Muscle of leg (tissue), 11 donors: ENCODE measurements around the gene FKRP. TPM values are rescaled to one million over a fixed set of nuclear protein-coding genes. Genes with fewer than 3 reads are reported as not detected.
"Not testable (repeated sequence)": the region's sequence is repeated elsewhere in the genome, so short reads cannot be mapped to it uniquely, and the experiment has no call there.

ENCODE experiments used
- DNase-seq: peaks from one replicate; pipeline ENCODE4 v3.0.0; 2013
- H3K27ac ChIP-seq: one replicate; pipeline ENCODE4 v1.5.1; 2013; ENCODE audit warnings: mild to moderate bottlenecking, low read length, control low read depth
- H3K27me3 ChIP-seq: one replicate; pipeline ENCODE4 v1.6.1; 2013; ENCODE audit warnings: low read length; ENCODE audit not compliant: control insufficient read depth, insufficient read depth
- H3K36me3 ChIP-seq: one replicate; pipeline ENCODE4 v1.6.1; 2013; ENCODE audit warnings: low read length; ENCODE audit not compliant: control insufficient read depth, insufficient read depth
- H3K4me1 ChIP-seq: one replicate; pipeline ENCODE4 v1.6.1; 2013; ENCODE audit warnings: low read length; ENCODE audit not compliant: control insufficient read depth, insufficient read depth
- H3K4me3 ChIP-seq: one replicate; pipeline ENCODE4 v1.5.1; 2013; ENCODE audit warnings: low read length, control low read depth
- H3K9me3 ChIP-seq: replicated peaks from 2 replicates; pipeline ENCODE4 v1.6.1; 2013; ENCODE audit warnings: low read depth, low read length; ENCODE audit not compliant: control insufficient read depth
- WGBS: methylation state at CpG from one replicate; pipeline ENCODE4 v1.1.5; 2013; ENCODE audit warnings: missing lambda C conversion rate; ENCODE audit not compliant: insufficient coverage; 5-methylcytosine and 5-hydroxymethylcytosine counted together
- polyA plus RNA-seq, 8 donors: library from polyadenylated mRNA; unstranded; fragments of 120-200 nt; gene quantifications; one replicate each; pipeline versions ENCODE4 v1.2.1 to v1.2.3, GENCODE V29; 2013; ENCODE audit warnings: inconsistent platforms in 1 of 8, low replicate concordance in 1 of 8; ENCODE audit not compliant: insufficient read length in 8 of 8, insufficient read depth in 1 of 8
- total RNA-seq: library from RNA; stranded (reverse); fragments of 120-200 nt; gene quantifications from one replicate; pipeline ENCODE4 v1.2.4, GENCODE V29; 2013

Gene FKRP
- total and polyA plus RNA-seq, 9 donors = 14.3 to 22.7 (median 20.0) TPM

DNA sequence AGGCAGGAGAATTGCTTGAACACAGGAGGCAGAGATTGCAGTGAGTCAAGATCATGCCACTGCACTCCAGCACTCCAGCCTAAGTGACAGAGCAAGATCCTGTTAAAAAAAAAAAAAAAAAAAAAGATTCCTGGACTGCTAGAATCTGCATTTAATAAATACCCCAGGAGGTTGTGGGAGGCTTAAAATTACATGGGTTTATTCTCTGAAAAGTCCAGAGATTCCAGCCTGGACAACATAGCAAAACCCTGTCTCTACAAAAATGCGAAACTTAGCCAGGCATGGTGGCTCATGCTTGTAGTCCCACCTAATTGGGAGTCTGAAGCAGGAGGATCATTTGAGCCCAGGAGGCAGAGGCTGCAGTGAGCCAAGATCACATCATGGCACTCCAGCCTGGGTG, 52.0 kb downstream of the FKRP start:
- DNase-seq = no peak

DNA sequence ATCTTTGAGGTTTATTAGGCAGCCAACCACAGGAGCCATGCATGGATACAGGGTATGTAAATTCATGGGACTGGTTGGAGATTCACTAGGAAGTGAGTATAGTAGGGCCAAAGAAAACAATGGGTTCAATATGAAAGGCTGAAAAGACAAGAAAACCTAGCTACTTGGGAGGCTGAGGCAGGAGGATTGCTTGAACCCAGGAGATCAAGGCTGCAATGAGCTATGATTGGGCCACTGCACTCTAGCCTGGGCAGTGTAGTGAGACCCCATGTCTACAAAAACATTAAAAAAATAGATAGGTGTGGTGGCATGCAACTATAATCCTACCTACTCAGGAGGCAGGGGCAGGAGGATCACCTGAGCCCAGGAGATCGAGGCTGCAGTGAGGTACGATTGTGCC, 52.9 kb downstream of the FKRP start:
- no peak for DNase-seq
- Histone ChIP-seq H3K27me3 (no peaks in the 10 kb centered on the region), H3K9me3 (no peaks in the 10 kb centered on the region), H3K4me3 (no peak overlapping the region), H3K36me3 (no peaks in the 10 kb centered on the region), H3K4me1 (peaks cover 12% of the 10 kb centered on the region), H3K27ac (no peak overlapping the region)
- WGBS = no CpG with 5 or more reads among the region's 2 CpGs

More for the DNA sequence above, 52.0 kb downstream of the FKRP start:
- WGBS = 100% methylated on average over 1 of the region's 1 CpG
- Histone ChIP-seq H3K9me3 (no peaks in the 10 kb centered on the region), H3K36me3 (no peaks in the 10 kb centered on the region), H3K27ac (no peak overlapping the region), H3K27me3 (no peaks in the 10 kb centered on the region), H3K4me1 (peaks cover 12% of the 10 kb centered on the region), H3K4me3 (no peak overlapping the region)

DNA sequence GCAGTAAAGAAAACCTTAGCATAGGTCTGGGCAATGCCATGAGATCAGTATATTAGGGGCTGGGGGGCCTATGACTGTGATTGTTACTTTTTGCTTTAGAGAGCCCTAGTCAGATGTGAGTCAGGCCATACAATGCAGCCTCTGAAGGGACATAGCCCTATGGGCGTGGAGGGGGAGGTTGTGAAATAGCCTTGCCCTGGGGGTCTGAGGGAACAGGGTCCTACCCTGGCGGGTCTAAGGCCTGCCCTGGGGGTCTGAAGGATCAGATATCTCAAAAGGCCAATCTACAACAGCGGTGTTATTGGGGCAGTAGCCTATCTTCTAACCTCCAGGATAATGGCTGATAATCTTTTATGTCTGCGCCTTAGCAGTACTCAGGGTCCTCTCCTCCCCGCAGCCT, 56.3 kb downstream of the FKRP start:
- Histone ChIP-seq H3K27me3 (no peaks in the 10 kb centered on the region), H3K4me3 (no peak overlapping the region), H3K36me3 (no peaks in the 10 kb centered on the region), H3K4me1 (no peaks in the 10 kb centered on the region), H3K27ac (no peak overlapping the region), H3K9me3 (no peaks in the 10 kb centered on the region)
- 83% methylated on average over 3 of the region's 5 CpGs for WGBS
- no peak for DNase-seq

DNA sequence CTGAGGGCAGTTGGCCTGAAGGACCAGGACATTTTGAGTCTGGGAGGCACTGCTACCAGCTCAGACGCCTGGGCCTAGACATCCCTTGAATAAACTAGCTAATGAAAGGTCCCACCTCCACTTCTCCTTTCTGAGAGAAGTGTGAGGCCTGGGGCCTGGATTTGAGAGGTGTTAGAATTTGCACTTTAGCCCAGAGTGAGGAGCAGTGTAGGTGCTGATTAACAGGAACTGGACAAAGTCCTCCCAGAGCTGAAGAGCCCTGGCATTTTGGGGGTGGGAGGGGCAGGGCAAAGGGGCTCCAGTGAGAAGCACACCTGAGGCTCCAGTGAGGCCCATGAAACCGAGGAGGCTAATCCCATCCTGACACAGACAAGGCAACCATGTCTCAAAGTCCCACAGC, 57.7 kb downstream of the FKRP start:
- H3K9me3 ChIP-seq = no peaks in the 10 kb centered on the region
- no peaks in the 10 kb centered on the region for H3K36me3 ChIP-seq
- no peak for DNase-seq
- no peak overlapping the region for H3K4me3 ChIP-seq
- no peaks in the 10 kb centered on the region for H3K4me1 ChIP-seq
- no peaks in the 10 kb centered on the region for H3K27me3 ChIP-seq
- H3K27ac ChIP-seq = no peak overlapping the region
- 20% methylated on average over 1 of the region's 2 CpGs for WGBS

DNA sequence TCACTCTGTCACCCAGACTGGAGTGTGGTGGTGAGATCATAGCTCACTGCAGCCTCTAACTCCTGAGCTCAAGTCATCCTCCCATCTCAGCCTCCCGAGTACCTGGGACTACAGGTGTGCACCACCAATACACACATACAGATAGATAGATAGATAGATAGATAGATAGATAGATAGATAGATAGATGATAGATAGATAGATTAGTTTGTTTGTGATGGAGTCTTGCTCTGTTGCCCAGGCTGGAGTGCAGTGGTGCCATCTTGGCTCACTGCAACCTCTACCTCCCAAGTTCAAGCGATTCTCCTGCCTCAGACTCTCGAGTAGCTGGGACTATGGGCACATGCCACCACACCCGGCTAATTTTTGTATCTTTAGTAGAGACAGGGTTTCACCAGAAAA, 58.6 kb downstream of the FKRP start:
- not testable (repeated sequence) for H3K27me3 ChIP-seq, H3K27ac ChIP-seq, H3K4me3 ChIP-seq, H3K4me1 ChIP-seq, DNase-seq, H3K36me3 ChIP-seq, H3K9me3 ChIP-seq
- 87% methylated on average over 3 of the region's 4 CpGs for WGBS

DNA sequence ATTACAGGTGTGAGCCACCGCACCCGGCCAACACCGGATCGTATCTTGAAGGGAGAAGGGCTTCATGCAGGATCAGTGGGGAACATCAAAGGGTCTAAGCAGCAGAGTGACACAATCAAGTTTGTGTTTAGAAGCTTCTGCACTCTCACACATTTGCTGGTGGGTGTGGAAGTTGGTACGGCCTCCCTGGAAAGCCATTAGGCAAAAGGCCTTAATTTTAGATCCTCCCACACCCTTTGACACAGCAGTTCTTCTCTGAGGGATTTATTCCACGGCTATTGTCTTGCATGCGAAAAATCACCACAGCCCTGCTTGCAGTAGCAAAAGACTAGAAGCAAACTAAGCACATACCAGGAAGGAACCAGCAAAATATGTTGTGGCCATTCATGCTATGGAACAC, 60.8 kb downstream of the FKRP start:
- WGBS = 72% methylated on average over 6 of the region's 7 CpGs
- Histone ChIP-seq H3K4me3 (no peak overlapping the region), H3K27ac (no peak overlapping the region), H3K4me1 (no peaks in the 10 kb centered on the region), H3K36me3 (no peaks in the 10 kb centered on the region), H3K9me3 (no peaks in the 10 kb centered on the region), H3K27me3 (no peaks in the 10 kb centered on the region)
- no peak for DNase-seq

Other genes with a start within 250 kb of the FKRP start
- 70.8 TPM for gene CALM3, start 144.7 kb upstream of the FKRP start, total RNA-seq
- gene CALM3, start 144.7 kb upstream of the FKRP start, polyA plus RNA-seq = 100 to 1,000 TPM; 191 to 288 (median 244) TPM
- 2.7 TPM for gene PTGIR, start 121.0 kb upstream of the FKRP start, total RNA-seq
- 1 to 10 TPM; 1.9 to 4.3 (median 3.3) TPM for gene PTGIR, start 121.0 kb upstream of the FKRP start, polyA plus RNA-seq
- not detected for gene GNG8, start 109.9 kb upstream of the FKRP start, total RNA-seq
- gene GNG8, start 109.9 kb upstream of the FKRP start, polyA plus RNA-seq = 1 to 10 TPM in 2 of 8 donors, under 1 TPM in 2, not detected in 4; 0.70 to 2.7 (median 0.89) TPM
- 14.6 TPM for gene DACT3, start 84.9 kb upstream of the FKRP start, total RNA-seq
- gene DACT3, start 84.9 kb upstream of the FKRP start, polyA plus RNA-seq = 10 to 100 TPM; 11.5 to 28.9 (median 19.8) TPM
- 12.1 TPM for gene PRKD2, start 28.9 kb upstream of the FKRP start, total RNA-seq
- 10 to 100 TPM; 19.6 to 29.8 (median 24.1) TPM for gene PRKD2, start 28.9 kb upstream of the FKRP start, polyA plus RNA-seq
- gene STRN4, start 393 bp downstream of the FKRP start, total RNA-seq = 35.2 TPM
- 10 to 100 TPM; 43.6 to 66.0 (median 56.1) TPM for gene STRN4, start 393 bp downstream of the FKRP start, polyA plus RNA-seq
- gene SLC1A5, start 42.5 kb downstream of the FKRP start, total RNA-seq = 13.9 TPM
- 10 to 100 TPM; 21.6 to 29.7 (median 25.1) TPM for gene SLC1A5, start 42.5 kb downstream of the FKRP start, polyA plus RNA-seq
- 70.4 TPM for gene AP2S1, start 104.8 kb downstream of the FKRP start, total RNA-seq
- gene AP2S1, start 104.8 kb downstream of the FKRP start, polyA plus RNA-seq = 10 to 100 TPM; 52.8 to 72.3 (median 67.2) TPM
- 23.0 TPM for gene ARHGAP35, start 114.9 kb downstream of the FKRP start, total RNA-seq
- gene ARHGAP35, start 114.9 kb downstream of the FKRP start, polyA plus RNA-seq = 10 to 100 TPM; 29.9 to 47.0 (median 39.0) TPM